GM18870 (cell line): Measurements from ENCODE around the gene DSPP.
"Not testable (repeated sequence)": the region's sequence is repeated elsewhere in the genome, so short reads cannot be mapped to it uniquely, and the experiment has no call there.

Experiments used
- ATAC-seq: cut with Tn5 transposase; IDR thresholded peaks from one replicate; pipeline ENCODE4 v1.9.1; 2021; ENCODE audit warnings: moderate library complexity; ENCODE audit not compliant: unreplicated experiment

Gene DSPP

GRCh38 chr4:87608229-87608628 is at the start of gene DSPP:
DSPP (plus strand) TSS chr4:87608529; CDS start chr4:87610909, 2,380 bp downstream.
- ATAC-seq = no peak

- ATAC-seq = peak; percentile 96
These were observed 49.1 kb upstream of the DSPP start for GRCh38 chr4:87559090-87559837.

- no peak for ATAC-seq
These were observed 47.5 kb upstream of the DSPP start for GRCh38 chr4:87560802-87561201.

- ATAC-seq = no peak
These were observed 42.6 kb upstream of the DSPP start for GRCh38 chr4:87565746-87566145.

- ATAC-seq = no peak
These were observed 42.1 kb upstream of the DSPP start for GRCh38 chr4:87566276-87566675.

GRCh38 chr4:87567191-87567590 is 41.1 kb upstream of the DSPP start:
- no peak for ATAC-seq

GRCh38 chr4:87570290-87570805 is 38.0 kb upstream of the DSPP start:
- no peak for ATAC-seq

- ATAC-seq = not testable (repeated sequence)
These were observed 34.0 kb upstream of the DSPP start for GRCh38 chr4:87574376-87574775.

- no peak for ATAC-seq
These were observed 33.3 kb upstream of the DSPP start for GRCh38 chr4:87574996-87575395.

- no peak for ATAC-seq
These were observed 32.9 kb upstream of the DSPP start for GRCh38 chr4:87575408-87575807.

- no peak for ATAC-seq
These were observed 32.3 kb upstream of the DSPP start for GRCh38 chr4:87575983-87576382.

- ATAC-seq = no peak
These were observed 28.9 kb upstream of the DSPP start for GRCh38 chr4:87579478-87579877.

GRCh38 chr4:87580057-87580456 is 28.3 kb upstream of the DSPP start:
- ATAC-seq = no peak

- ATAC-seq = no peak
These were observed 24.0 kb upstream of the DSPP start for GRCh38 chr4:87584222-87584908.

GRCh38 chr4:87589531-87589930 is 18.8 kb upstream of the DSPP start:
- no peak for ATAC-seq

GRCh38 chr4:87592124-87592523 is 16.2 kb upstream of the DSPP start:
- no peak for ATAC-seq

- no peak for ATAC-seq
These were observed 7.0 kb upstream of the DSPP start for GRCh38 chr4:87601361-87601760.

- ATAC-seq = no peak
These were observed 6.1 kb downstream of the DSPP start for GRCh38 chr4:87614292-87614890.

GRCh38 chr4:87616268-87616667 is 7.9 kb downstream of the DSPP start:
- ATAC-seq = no peak

- no peak for ATAC-seq
These were observed 11.8 kb downstream of the DSPP start for GRCh38 chr4:87620086-87620485.

- ATAC-seq = no peak
These were observed 12.2 kb downstream of the DSPP start for GRCh38 chr4:87620491-87620890.

GRCh38 chr4:87622303-87622702 is 14.0 kb downstream of the DSPP start:
- no peak for ATAC-seq
